K562 (cell line): ENCODE results near the gene DCLK3. TPM values are rescaled to one million over a fixed set of nuclear protein-coding genes. Genes with fewer than 3 reads are reported as not detected.

Experiments used
- ATAC-seq: fragments of 200-7000 bp; cut with Tn5 transposase; 3 replicates; pipeline ENCODE4 v1.9.1; 2020; ENCODE audit warnings: moderate library complexity
- BruUV-seq: library from RNA; stranded (reverse); fragments of 400-500 nt; replicated peaks from 2 replicates; lab custom pipeline; 2021; lab: Mats Ljungman, UMichigan
- CTCF ChIA-PET: fragments of 300-600 bp; formaldehyde crosslinking; extraction: SDS; loops from one replicate; lab custom pipeline; 2021; ENCODE audit warnings: low intra/inter-chr PET ratio; lab: Yijun Ruan, JAX
- POLR2A ChIA-PET: fragments of 300-600, 350-650 bp; sonication (Branson Sonifier 250); formaldehyde crosslinking; extraction: SDS; loops from one replicate; lab custom pipeline; 2021; ENCODE audit warnings: antibody characterized with exemption, inconsistent platforms; lab: Yijun Ruan, JAX
- DNase-seq, 4 experiments: peaks; one replicate each; pipeline versions ENCODE4 v3.0.0 to v3.0.0-alpha.2; 2011 to 2018; ENCODE audit warnings: low spot score in 3 of 4, mixed read lengths in 3 of 4; ENCODE audit errors: extremely low read depth in 1 of 4
- FAIRE-seq: peaks from 2 replicates; lab custom pipeline; 2011; peaks lifted over from hg19 to GRCh38; lab: Jason Lieb, UNC
- H2AFZ ChIP-seq: 2 replicates; pipeline ENCODE4 v1.6.0; 2011; ENCODE audit warnings: low read depth, low read length, control low read depth, inconsistent platforms
- H3K27ac ChIP-seq: fragments of 200-600 bp; 3 replicates; pipeline ENCODE4 v1.8.0; 2011; ENCODE audit warnings: low read depth, mild to moderate bottlenecking, control low read depth, inconsistent platforms, low read length, moderate library complexity, mixed read lengths; ENCODE audit errors: extremely low read depth
- H3K27me3 ChIP-seq, 2 experiments: fragments of 300-600 bp in 1 of 2; 2 replicates in 1 of 2; 3 replicates in 1 of 2; pipeline versions ENCODE4 v1.6.0 to v1.8.0; 2011; ENCODE audit warnings: inconsistent platforms in 2 of 2, low read length in 2 of 2, mild to moderate bottlenecking in 1 of 2, mixed read lengths in 1 of 2, moderate library complexity in 1 of 2; ENCODE audit not compliant: control insufficient read depth in 2 of 2, insufficient read depth in 2 of 2
- H3K36me3 ChIP-seq: fragments of 300-600 bp; 3 replicates; pipeline ENCODE4 v1.8.0; 2011; ENCODE audit warnings: mild to moderate bottlenecking, low read length, inconsistent platforms; ENCODE audit not compliant: control insufficient read depth, insufficient read depth
- H3K4me1 ChIP-seq, 2 experiments: fragments of 200-600 bp in 1 of 2; replicated peaks in 1 of 2; 2 replicates in 1 of 2; 3 replicates in 1 of 2; pipeline versions ENCODE4 v1.5.1 to v1.8.0; 2011; ENCODE audit warnings: inconsistent platforms in 2 of 2, low read length in 2 of 2, mild to moderate bottlenecking in 1 of 2, mixed read lengths in 1 of 2, moderate library complexity in 1 of 2; ENCODE audit not compliant: control insufficient read depth in 2 of 2, insufficient read depth in 2 of 2
- H3K4me2 ChIP-seq: 2 replicates; pipeline ENCODE4 v1.6.1; 2011; ENCODE audit warnings: low read length, control low read depth, inconsistent platforms, mixed read lengths; ENCODE audit not compliant: insufficient read depth
- H3K4me3 ChIP-seq: fragments of 200-600 bp; sonication (generic), shearing (Covaris generic); 2 replicates; pipeline ENCODE4 v1.5.1; 2016; ENCODE audit warnings: control low read depth, inconsistent platforms
- H3K79me2 ChIP-seq: fragments of 200-600 bp; 3 replicates; pipeline ENCODE4 v1.8.0; 2011; ENCODE audit warnings: low read length, inconsistent platforms; ENCODE audit not compliant: control insufficient read depth, insufficient read depth
- H3K9ac ChIP-seq, 2 experiments: 2 replicates each; pipeline versions ENCODE4 v1.6.0 to v1.6.1; 2011; ENCODE audit warnings: low read depth in 2 of 2, low read length in 2 of 2, control low read depth in 1 of 2, inconsistent platforms in 1 of 2, mild to moderate bottlenecking in 1 of 2, mixed read lengths in 1 of 2; ENCODE audit not compliant: insufficient read depth in 1 of 2
- H3K9me1 ChIP-seq: one replicate; pipeline ENCODE4 v1.6.0; 2011; ENCODE audit warnings: inconsistent platforms, mild to moderate bottlenecking, low read length, moderate library complexity; ENCODE audit not compliant: control insufficient read depth, insufficient read depth
- H3K9me3 ChIP-seq: replicated peaks from 2 replicates; pipeline ENCODE4 v1.5.1; 2011; ENCODE audit warnings: low read depth, low read length, inconsistent platforms; ENCODE audit not compliant: control insufficient read depth, insufficient read depth
- H4K20me1 ChIP-seq: replicated peaks from 2 replicates; pipeline ENCODE4 v1.6.1; 2011; ENCODE audit warnings: low read length, inconsistent platforms, mixed read lengths; ENCODE audit not compliant: control insufficient read depth, insufficient read depth
- MAX ChIP-seq: sonication (generic); formaldehyde crosslinking; IDR thresholded peaks from 2 replicates; pipeline ENCODE4 v1.9.0; 2022; ENCODE audit warnings: mild to moderate bottlenecking, missing genetic modification reagents
- WGBS: fragments of 100-300 bp; shearing (Covaris generic); methylation state at CpG from one replicate; pipeline ENCODE4 v1.1.6; 2016; ENCODE audit warnings: low coverage, mixed read lengths; ENCODE audit not compliant: insufficient coverage; ENCODE audit errors: missing lambda C conversion rate; 5-methylcytosine and 5-hydroxymethylcytosine counted together
- in situ Hi-C: fragments of 300-500 bp; cut with MboI; formaldehyde crosslinking; loops from 4 replicates; pipeline ENCODE4 v1.15.0; 2018; ENCODE audit warnings: inconsistent platforms, mixed read lengths
- intact Hi-C: fragments of 100-400 bp; cut with micrococcal nuclease; formaldehyde crosslinking; loops from 2 replicates; pipeline ENCODE4 v1.14.2; 2022
- polyA plus RNA-seq, 8 experiments: library from polyadenylated mRNA; depleted of rRNA in 4 of 8; stranded (reverse) in 5 of 8; unstranded in 3 of 8; fragments of >200 nt; fragmentation: Nextera tagmentation in 2 of 8; fragmentation: Illumina TruSeq in 1 of 8; extraction: Ambion mirVana in 2 of 8; extraction: Trizol in 1 of 8; gene quantifications; 2 replicates each; pipeline versions ENCODE4 v1.2.1 to v1.2.3, GENCODE V29; 2011 to 2014; ENCODE audit warnings: inconsistent platforms in 1 of 8, missing spikeins in 1 of 8
- total RNA-seq, 7 experiments: library from RNA; depleted of rRNA in 6 of 7; stranded (reverse); fragments of >200 nt in 6 of 7; fragmentation: Illumina TruSeq in 2 of 7; extraction: Trizol in 2 of 7; gene quantifications; 2 replicates each; pipeline versions ENCODE4 v1.2.1 to v1.2.3, GENCODE V29; 2011 to 2021; ENCODE audit warnings: low replicate concordance in 1 of 7

The DCLK3 gene
- total and polyA plus RNA-seq, 9 of the 15 experiments (the other 6 are each of a cell fraction or from before 2014, with no cell fraction given) = not detected

- no peak overlapping the region for H2AFZ ChIP-seq
- intact Hi-C loops (no loop called here), in situ Hi-C loops (loop anchor here (10.0 to 25.0 kb wide), 3 partner anchors 131 to 484 kb away; no protein-coding TSS in a partner anchor)
- no TSS peak for BruUV-seq
- H3K4me1 ChIP-seq = peaks cover 0 to 6% of the 10 kb centered on the region in 2 experiments; a peak in 2 of 5 replicates
- H3K27me3 ChIP-seq = peaks cover 3 to 16% of the 10 kb centered on the region in 2 experiments; a peak in 4 of 5 replicates
- no peak overlapping the region for H3K27ac ChIP-seq
- H3K36me3 ChIP-seq = no peaks in the 10 kb centered on the region
- POLR2A ChIA-PET = interaction anchor here (1.0 kb wide), 1 partner anchor 20 kb away, joined by 3 read pairs; no protein-coding TSS in a partner anchor
- WGBS = 10% methylated on average over 3 of the region's 3 CpGs
- H3K4me3 ChIP-seq = no peak overlapping the region
- CTCF ChIA-PET = interaction anchor here (0.6 to 1.3 kb wide), 3 partner anchors 97 to 1189 kb away, joined by 3 to 4 read pairs (median 3); no protein-coding TSS in a partner anchor
- no peaks in the 10 kb centered on the region for H3K9me1 ChIP-seq
- DNase-seq (no peak), ATAC-seq (no peak), FAIRE-seq (no peak)
- H3K9me3 ChIP-seq = no peaks in the 10 kb centered on the region
- no peaks in the 10 kb centered on the region for H3K79me2 ChIP-seq
- H4K20me1 ChIP-seq = 0 out of 2 replicates have a peak, but pooled peaks cover 3% of the 10 kb centered on the region
- no peak for TF ChIP-seq MAX (CRISPR knock-in tag)
- H3K9ac ChIP-seq = no peak overlapping the region
- no peak overlapping the region for H3K4me2 ChIP-seq
Observed at GRCh38 chr3:36730966-36731365, 33.4 kb downstream of the DCLK3 start.
